Astrocyte of the cerebellum (primary cell): ENCODE measurements around the gene PRDX3.
A peak's percentile ranks its signal among the peaks of the same experiment; 100 is the strongest.
"Not testable (repeated sequence)": the region's sequence is repeated elsewhere in the genome, so short reads cannot be mapped to it uniquely, and the experiment has no call there.

Experiments
- DNase-seq: peaks from one replicate; pipeline ENCODE4 v3.0.0-alpha.2; 2011; ENCODE audit warnings: low read depth
- H3K4me3 ChIP-seq: 2 replicates; pipeline ENCODE4 v1.5.1; 2011; ENCODE audit warnings: mild to moderate bottlenecking, low read depth, low read length, moderate library complexity
- CTCF ChIP-seq: IDR thresholded peaks from 2 replicates; pipeline ENCODE4 v1.5.1; 2012; ENCODE audit warnings: low read length, low read depth, moderate library complexity, mild to moderate bottlenecking; ENCODE audit errors: missing control alignments
- in situ Hi-C: cut with HindIII; loops from 2 replicates; pipeline ENCODE4 v1.10.0; 2017; ENCODE audit warnings: low sequenced_read_pairs

Gene PRDX3

GRCh38 chr10:119189811-119190282 lies 11.2 kb upstream of the PRDX3 start:
- in situ Hi-C loops = no loop called here
- no peak for TF ChIP-seq CTCF
- DNase-seq = peak; percentile 88
- H3K4me3 ChIP-seq = no peak overlapping the region

GRCh38 chr10:119183664-119184412 lies 5.2 kb upstream of the PRDX3 start:
- H3K4me3 ChIP-seq = no peak overlapping the region
- no peak for TF ChIP-seq CTCF
- no peak for DNase-seq
- in situ Hi-C loops = no loop called here

GRCh38 chr10:119180850-119181400 lies 2.3 kb upstream of the PRDX3 start:
- in situ Hi-C loops, DNase-seq, H3K4me3 ChIP-seq: not testable (repeated sequence)

- no peak for TF ChIP-seq CTCF
- H3K4me3 ChIP-seq = peak overlapping the region; percentile 61
- DNase-seq = no peak
- in situ Hi-C loops = no loop called here
Measured at GRCh38 chr10:119177708-119178371, 772 bp downstream of the PRDX3 start.

GRCh38 chr10:119176166-119176565 lies 2.4 kb downstream of the PRDX3 start:
- in situ Hi-C loops = no loop called here
- H3K4me3 ChIP-seq = no peak overlapping the region
- no peak for DNase-seq
- no peak for TF ChIP-seq CTCF

GRCh38 chr10:119174109-119174508 lies 4.5 kb downstream of the PRDX3 start:
- no peak for TF ChIP-seq CTCF
- in situ Hi-C loops = no loop called here
- no peak for DNase-seq

GRCh38 chr10:119167041-119167440 lies 11.6 kb downstream of the PRDX3 start:
- in situ Hi-C loops = no loop called here
- no peak for TF ChIP-seq CTCF
- no peak overlapping the region for H3K4me3 ChIP-seq
- no peak for DNase-seq

More at GRCh38 chr10:119174109-119174508, 4.5 kb downstream of the PRDX3 start:
- no peak overlapping the region for H3K4me3 ChIP-seq
